ENCODE data around the gene HOXA2. TPM values are rescaled to one million over a fixed set of nuclear protein-coding genes. Genes with fewer than 3 reads are reported as not detected.

The HOXA2 gene
- total RNA-seq, 2 donors from 2014 or later, result 1.4 TPM; not detected in 1

DNA sequence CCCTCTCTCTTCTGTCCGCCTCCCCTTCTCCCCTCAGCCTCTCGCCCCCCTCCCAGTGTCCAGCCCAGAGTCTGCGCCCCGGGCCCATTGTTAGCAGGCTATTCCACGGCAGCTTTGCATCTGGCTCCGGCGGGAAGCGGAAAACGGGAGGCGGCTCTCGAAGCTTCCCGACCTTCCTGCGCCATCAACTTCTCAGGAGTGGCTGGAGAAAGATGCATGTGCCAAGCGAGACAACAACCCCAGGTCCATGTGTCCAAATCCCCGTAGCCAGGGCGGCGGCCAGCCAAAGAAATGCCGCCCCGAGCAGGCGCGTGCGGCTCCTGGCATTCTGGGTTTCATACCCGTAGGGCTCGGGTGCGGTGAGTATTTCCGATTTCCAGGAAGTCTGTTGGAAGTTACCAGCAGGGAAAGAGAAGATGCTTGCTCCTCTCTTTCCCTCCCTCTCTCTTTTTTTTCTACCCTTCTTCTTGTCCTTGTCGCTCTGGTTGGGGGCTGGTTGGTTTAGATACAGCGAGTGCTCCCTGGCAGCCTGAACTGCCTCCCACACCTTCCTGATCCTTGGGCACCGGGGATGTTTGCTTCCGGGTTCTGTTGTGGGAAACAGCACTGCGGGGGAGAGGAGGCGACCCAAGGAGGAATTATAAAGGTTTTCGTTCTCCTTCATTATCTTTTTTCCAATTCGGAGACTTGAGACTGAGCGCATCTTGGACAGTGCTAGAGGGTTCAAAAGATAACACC lies 1.2 kb upstream of the HOXA2 start:
- H3K4me3 ChIP-seq, result no peak overlapping the region
- intact Hi-C loops (cut with DNase I), result no loop called here
- H3K27me3 ChIP-seq (replicated peaks; ENCODE audit: insufficient read depth), result no peaks in the 10 kb centered on the region
- 84% methylated on average over 35 of the region's 35 CpGs for WGBS
- H3K9me3 ChIP-seq, result no peaks in the 10 kb centered on the region
- no peaks in the 10 kb centered on the region for H3K36me3 ChIP-seq
- DNase-seq (ENCODE audit: low spot score), result no peak
- no peak overlapping the region for H3K27ac ChIP-seq
- TF ChIP-seq POLR2AphosphoS5 (IDR thresholded peaks at IDR 0.05), result no peak
- TF ChIP-seq, protein P1, sequence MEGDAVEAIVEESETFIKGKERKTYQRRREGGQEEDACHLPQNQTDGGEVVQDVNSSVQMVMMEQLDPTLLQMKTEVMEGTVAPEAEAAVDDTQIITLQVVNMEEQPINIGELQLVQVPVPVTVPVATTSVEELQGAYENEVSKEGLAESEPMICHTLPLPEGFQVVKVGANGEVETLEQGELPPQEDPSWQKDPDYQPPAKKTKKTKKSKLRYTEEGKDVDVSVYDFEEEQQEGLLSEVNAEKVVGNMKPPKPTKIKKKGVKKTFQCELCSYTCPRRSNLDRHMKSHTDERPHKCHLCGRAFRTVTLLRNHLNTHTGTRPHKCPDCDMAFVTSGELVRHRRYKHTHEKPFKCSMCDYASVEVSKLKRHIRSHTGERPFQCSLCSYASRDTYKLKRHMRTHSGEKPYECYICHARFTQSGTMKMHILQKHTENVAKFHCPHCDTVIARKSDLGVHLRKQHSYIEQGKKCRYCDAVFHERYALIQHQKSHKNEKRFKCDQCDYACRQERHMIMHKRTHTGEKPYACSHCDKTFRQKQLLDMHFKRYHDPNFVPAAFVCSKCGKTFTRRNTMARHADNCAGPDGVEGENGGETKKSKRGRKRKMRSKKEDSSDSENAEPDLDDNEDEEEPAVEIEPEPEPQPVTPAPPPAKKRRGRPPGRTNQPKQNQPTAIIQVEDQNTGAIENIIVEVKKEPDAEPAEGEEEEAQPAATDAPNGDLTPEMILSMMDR (IDR thresholded peaks at IDR 0.05), result no peak
- no peak for TF ChIP-seq POLR2A (IDR thresholded peaks at IDR 0.05)
- H3K4me1 ChIP-seq (replicated peaks), result no peaks in the 10 kb centered on the region

DNA sequence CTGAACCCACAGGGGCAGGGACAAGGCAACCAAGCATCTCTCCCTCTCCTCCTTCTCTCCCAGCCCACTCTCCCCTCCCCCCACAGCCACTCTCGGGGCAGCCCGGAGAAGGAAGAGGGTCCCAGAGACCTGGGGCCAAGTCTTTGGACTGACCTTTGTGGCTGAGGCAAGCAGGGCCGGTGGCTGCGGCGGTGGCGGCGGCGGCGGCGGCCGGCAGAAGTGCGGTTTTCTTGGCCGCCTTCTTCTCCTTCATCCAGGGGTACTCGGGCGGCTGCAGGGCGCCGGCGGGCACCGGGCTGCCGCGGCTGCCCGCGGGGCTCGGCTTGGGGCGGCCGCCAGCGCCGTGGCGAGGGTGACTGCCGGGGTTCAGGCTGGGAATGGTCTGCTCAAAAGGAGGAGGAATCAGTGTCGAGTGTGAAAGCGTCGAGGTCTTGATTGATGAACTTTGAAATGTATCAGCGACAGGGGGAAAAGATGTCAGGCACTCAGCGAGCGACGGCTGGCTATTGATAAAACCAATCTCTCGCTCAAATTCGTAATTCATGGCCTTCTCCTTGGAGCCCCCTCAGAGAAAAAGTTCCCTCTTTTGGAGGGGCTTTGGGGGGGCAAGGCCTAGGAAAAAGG lies 414 bp downstream of the HOXA2 start:
- Histone ChIP-seq H3K27me3 (replicated peaks; ENCODE audit: insufficient read depth) (no peaks in the 10 kb centered on the region), H3K4me1 (replicated peaks) (peaks cover 5% of the 10 kb centered on the region), H3K9me3 (no peaks in the 10 kb centered on the region), H3K36me3 (no peaks in the 10 kb centered on the region), H3K27ac (no peak overlapping the region), H3K4me3 (no peak overlapping the region)
- TF ChIP-seq POLR2AphosphoS5 (IDR thresholded peaks at IDR 0.05) (no peak), POLR2A (IDR thresholded peaks at IDR 0.05) (no peak)
- TF ChIP-seq, protein P1 (IDR thresholded peaks at IDR 0.05), result no peak
- intact Hi-C loops (cut with DNase I), result no loop called here
- DNase-seq (ENCODE audit: low spot score), result no peak
- 62% methylated on average over 39 of the region's 39 CpGs for WGBS

DNA sequence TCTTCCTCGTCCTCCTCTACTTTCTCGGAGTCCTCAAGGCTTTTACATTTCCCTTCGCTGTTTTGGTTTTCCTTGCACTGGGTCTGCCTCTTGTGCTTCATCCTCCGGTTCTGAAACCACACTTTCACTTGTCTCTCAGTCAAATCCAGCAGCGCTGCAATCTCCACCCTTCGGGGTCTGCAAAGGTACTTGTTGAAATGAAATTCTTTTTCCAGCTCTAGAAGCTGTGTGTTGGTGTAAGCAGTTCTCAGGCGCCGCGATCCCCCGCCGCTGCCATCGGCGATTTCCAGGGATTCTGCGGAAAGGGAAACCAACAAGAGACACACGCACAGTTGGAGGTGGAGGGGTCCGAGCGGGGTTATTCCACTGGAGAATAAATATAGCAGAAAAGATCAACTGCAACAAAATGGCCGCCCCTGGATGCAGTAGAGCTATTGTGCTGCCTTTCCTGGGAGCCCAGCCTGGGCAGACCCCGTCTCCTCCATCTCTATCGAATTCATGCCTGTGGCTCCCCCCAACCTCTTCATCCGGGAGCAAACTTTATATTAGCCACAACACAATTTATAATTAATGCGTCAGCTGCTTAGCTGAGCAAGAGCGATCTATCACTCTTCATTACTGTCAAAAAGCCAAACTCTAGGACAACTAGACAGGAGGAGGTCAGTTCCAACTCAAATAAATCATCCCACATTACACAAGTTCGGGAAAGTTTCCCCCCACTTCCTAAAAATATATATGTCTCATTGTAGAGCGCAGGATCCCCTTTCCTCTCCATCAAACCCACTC lies 1.1 kb downstream of the HOXA2 start:
- Histone ChIP-seq H3K4me1 (replicated peaks) (peaks cover 5% of the 10 kb centered on the region), H3K4me3 (no peak overlapping the region), H3K36me3 (no peaks in the 10 kb centered on the region), H3K27me3 (replicated peaks; ENCODE audit: insufficient read depth) (no peaks in the 10 kb centered on the region), H3K27ac (no peak overlapping the region), H3K9me3 (no peaks in the 10 kb centered on the region)
- WGBS, result 75% methylated on average over 25 of the region's 25 CpGs
- TF ChIP-seq POLR2AphosphoS5 (IDR thresholded peaks at IDR 0.05) (no peak), POLR2A (IDR thresholded peaks at IDR 0.05) (no peak)
- TF ChIP-seq, protein P1 (IDR thresholded peaks at IDR 0.05), result no peak
- intact Hi-C loops (cut with DNase I), result no loop called here
- no peak for DNase-seq (ENCODE audit: low spot score)

DNA sequence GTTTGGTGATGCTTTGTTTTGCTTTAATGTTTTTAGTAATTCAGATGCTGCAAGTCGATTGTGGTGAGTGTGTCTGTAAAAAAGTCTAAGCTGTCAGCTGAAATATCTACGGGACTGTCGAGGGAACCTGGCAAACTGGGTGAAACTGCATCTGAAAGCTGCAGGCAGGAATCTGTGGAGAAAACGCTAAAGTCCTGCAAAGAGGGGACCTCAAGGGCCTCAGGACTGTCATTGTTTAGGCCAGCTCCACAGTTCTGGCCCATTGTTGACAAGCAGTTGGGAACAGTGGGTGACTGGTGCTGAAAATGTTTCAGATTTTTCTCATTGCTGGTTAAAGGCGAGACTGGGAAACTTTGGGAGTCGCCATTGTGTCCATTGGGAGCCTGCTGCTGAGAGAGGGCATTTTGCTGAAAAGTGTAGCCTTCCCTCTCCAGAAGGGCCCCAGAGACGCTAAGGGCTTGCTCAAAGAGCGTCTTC lies 1.8 kb downstream of the HOXA2 start:
- no peak overlapping the region for H3K27ac ChIP-seq
- intact Hi-C loops (cut with DNase I), result no loop called here
- H3K27me3 ChIP-seq (replicated peaks; ENCODE audit: insufficient read depth), result no peaks in the 10 kb centered on the region
- no peak overlapping the region for H3K4me3 ChIP-seq
- H3K4me1 ChIP-seq (replicated peaks), result peaks cover 5% of the 10 kb centered on the region
- no peaks in the 10 kb centered on the region for H3K9me3 ChIP-seq
- WGBS, result 84% methylated on average over 8 of the region's 8 CpGs
- DNase-seq (ENCODE audit: low spot score), result no peak
- no peaks in the 10 kb centered on the region for H3K36me3 ChIP-seq
- no peak for TF ChIP-seq POLR2A (IDR thresholded peaks at IDR 0.05)
- TF ChIP-seq, protein P1 (IDR thresholded peaks at IDR 0.05), result no peak
- no peak for TF ChIP-seq POLR2AphosphoS5 (IDR thresholded peaks at IDR 0.05)

Data from prostate gland (tissue), 2 donors.